Vagina (tissue), 2 donors: ENCODE data around the gene SIM1.

Experiments used
- POLR2A ChIP-seq, 2 donors: fragments of 450-650 bp; IDR thresholded peaks; one replicate each; pipeline ENCODE4 v1.6.1; 2017; ENCODE audit warnings: antibody characterized with exemption in 2 of 2, mild to moderate bottlenecking in 2 of 2, moderate library complexity in 2 of 2
- POLR2AphosphoS5 ChIP-seq, 2 donors: sonication (generic); formaldehyde crosslinking; IDR thresholded peaks; one replicate each; pipeline ENCODE4 v1.9.0; 2017; ENCODE audit warnings: antibody characterized with exemption in 2 of 2, mild to moderate bottlenecking in 2 of 2, low read depth in 1 of 2; ENCODE audit not compliant: insufficient read depth in 1 of 2
- TF ChIP-seq, protein P1 (sequence below), 3 experiments: fragments of 450-650 bp in 2 of 3; fragments of 200-600 bp in 1 of 3; sonication (generic) in 1 of 3; IDR thresholded peaks; one replicate each; pipeline ENCODE4 v1.5.1; 2017 to 2019; ENCODE audit warnings: antibody characterized with exemption in 3 of 3, mild to moderate bottlenecking in 2 of 3, moderate library complexity in 2 of 3

DNA sequence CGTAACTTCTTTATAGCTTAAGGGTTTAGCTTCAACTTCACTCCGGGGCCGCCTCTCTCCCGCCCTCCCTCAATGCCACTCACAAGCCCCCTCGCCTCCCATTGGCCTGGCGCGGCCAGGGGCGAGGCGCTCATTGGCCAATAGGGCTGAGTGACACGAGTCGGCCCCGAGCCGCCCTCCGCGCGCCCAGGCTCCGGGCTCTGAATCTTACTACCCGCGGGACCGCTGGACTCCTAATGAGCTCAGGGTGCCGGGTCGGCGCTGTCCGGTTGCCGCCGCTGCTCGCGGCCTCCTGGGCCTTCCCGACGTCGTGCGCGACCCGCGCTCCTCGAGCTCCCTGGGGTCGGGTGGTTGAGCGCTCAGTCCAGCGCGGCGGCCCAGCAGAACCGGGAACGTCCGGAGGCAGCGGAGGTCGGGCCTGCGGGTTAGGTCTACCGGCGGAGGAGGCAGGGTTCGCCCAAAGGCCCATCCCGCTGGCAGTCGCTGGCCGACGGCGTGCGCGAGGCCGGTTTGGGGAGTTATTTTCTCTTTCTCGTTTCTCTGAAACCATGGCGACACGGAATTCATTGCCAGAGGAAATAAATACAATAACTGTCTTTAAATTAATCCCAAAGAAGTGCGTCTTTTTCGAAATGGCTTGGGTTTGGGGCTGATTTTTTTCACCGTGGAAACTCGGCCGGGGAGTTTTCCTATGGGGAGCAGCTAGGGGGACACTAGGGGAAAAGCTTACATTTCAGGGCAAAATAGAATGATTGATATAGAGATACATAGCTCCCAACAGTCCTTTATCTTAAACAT lies at the start of gene SIM1:
- TF ChIP-seq, protein P1, sequence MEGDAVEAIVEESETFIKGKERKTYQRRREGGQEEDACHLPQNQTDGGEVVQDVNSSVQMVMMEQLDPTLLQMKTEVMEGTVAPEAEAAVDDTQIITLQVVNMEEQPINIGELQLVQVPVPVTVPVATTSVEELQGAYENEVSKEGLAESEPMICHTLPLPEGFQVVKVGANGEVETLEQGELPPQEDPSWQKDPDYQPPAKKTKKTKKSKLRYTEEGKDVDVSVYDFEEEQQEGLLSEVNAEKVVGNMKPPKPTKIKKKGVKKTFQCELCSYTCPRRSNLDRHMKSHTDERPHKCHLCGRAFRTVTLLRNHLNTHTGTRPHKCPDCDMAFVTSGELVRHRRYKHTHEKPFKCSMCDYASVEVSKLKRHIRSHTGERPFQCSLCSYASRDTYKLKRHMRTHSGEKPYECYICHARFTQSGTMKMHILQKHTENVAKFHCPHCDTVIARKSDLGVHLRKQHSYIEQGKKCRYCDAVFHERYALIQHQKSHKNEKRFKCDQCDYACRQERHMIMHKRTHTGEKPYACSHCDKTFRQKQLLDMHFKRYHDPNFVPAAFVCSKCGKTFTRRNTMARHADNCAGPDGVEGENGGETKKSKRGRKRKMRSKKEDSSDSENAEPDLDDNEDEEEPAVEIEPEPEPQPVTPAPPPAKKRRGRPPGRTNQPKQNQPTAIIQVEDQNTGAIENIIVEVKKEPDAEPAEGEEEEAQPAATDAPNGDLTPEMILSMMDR (IDR thresholded peaks at IDR 0.05) = no peak
- TF ChIP-seq POLR2AphosphoS5 (IDR thresholded peaks at IDR 0.05; ENCODE audit: insufficient read depth in 1 of 2, low read depth in 1 of 2) = no peak
- no peak for TF ChIP-seq POLR2A (IDR thresholded peaks at IDR 0.05)
